ENCODE data around the gene SLC44A3.

The SLC44A3 gene

GRCh38 chr1:94801919-94802546, 18.1 kb upstream of the SLC44A3 start:
- no peak overlapping the region for H3K4me3 ChIP-seq (ENCODE audit: low read depth, low read length)

GRCh38 chr1:94803106-94803505, 17.1 kb upstream of the SLC44A3 start:
- no peak overlapping the region for H3K4me3 ChIP-seq (ENCODE audit: low read depth, low read length)

DNA sequence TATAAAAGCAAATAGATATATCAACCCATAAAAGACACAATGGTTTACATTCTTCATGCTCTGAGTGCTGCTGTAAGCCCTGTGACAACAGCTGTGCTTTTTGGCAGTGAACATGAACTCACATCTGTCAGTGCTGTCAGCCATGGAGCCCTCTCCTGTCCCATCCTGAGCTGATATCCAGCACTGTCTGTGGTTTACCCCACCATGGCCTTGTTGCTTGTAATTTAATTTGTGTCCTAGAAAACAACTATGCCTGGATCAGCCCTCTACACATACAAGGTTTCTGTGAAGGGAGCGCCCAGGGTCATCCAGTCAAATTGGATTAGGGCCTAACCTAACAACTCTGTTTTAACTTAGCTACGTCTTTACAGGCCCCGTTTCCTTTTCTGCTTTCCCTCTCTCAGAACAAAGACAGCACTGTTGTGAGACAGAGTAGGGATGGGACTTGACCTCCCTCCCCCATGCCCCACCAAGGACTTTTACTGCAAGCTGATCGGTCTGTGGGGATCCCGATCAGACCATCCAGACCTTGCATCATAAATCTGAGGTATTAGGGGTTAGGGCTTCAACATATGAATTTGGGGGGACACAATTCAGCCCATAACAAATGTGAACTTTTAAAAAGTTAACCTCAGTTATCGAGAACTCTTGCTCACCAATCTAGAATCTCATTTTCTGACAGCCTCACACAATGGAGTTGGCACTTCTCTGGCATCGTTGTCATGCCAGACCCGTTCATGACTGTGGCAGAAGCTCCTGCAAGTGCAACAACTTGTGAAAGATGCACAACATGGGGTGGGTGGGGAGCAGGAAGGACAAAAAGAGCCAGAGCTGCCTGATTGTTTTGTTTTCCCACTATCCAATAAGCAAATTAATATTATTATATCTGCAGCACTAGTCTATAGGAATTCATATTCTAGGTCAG, 16.4 kb upstream of the SLC44A3 start:
- H3K4me3 ChIP-seq (ENCODE audit: low read depth, low read length) = no peak overlapping the region

DNA sequence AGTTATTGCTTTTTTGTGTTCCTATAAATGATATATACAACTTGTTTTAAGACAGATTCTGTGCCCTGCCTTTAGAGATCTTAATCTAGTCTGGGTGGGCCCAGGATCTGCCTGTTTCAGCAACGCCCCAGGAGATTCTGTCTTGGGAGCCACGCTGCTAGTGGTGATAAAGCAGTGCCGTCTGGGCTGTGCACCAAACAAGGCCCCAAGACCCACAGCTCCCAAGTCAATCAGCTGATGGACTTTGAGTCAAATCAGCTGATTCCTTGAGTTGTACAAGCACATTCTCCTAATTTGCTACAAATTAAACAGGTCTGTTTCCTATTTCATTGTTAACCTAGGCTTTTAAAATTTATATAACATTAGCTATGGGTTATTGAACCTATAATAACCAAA, 15.7 kb upstream of the SLC44A3 start:
- no peak overlapping the region for H3K4me3 ChIP-seq (ENCODE audit: low read depth, low read length)

- H3K4me3 ChIP-seq (ENCODE audit: low read depth, low read length) = no peak overlapping the region
Observed at GRCh38 chr1:94805912-94806311, 14.2 kb upstream of the SLC44A3 start.

DNA sequence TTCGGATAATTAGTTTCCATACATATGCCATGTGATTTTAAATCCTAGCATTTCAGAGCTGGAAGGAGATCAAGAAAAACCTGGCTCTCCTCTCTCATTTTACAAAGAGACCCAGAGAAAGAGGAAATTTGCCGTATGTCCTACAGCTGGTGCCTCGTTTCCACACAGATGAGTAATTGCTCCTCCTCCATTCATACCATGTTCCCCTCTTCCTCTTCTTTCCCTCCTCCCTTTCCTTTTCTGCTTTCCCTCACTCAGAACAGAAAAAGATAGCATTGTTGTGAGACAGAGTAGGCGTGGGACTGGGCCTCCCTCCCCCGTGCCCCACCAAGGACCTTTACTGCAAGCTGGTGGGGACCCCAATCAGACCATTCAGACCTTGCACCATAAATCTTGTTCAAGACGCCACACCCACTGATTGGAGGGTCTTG, 13.7 kb upstream of the SLC44A3 start:
- H3K4me3 ChIP-seq (ENCODE audit: low read depth, low read length) = no peak overlapping the region

DNA sequence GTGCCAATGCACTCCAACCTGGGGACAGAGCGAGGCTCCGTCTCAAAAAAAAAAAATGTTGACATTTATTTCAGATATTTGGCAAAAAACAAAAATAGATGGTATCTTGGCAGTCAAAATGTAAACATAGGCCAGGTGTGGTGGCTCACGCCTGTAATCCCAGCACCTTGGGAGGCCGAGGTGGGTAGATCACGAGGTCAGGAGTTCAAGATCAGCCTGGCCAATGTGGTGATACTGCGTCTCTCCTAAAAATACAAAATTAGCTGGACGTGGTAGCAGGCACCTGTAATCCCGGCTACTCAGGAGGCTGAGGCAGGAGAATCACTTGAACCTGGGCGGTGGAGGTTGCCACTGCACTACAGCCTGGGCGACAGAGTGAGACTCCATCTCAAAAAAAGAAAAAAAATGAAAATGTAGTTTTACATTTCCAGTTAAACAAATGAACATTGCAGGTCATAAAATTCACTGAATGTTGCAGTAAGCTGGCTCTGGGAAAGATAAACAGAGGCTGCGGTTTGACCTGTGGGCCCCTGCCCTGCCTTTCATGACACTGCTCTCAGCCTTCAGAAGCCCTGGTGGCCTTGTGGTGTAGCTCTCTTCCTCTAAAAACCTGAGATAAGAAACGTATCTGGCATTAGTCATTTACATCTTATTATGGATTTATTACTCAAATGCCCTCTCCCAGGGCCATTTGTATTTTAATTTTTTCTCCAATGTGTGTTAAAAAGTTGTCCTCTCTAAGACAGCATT, 12.2 kb upstream of the SLC44A3 start:
- no peak overlapping the region for H3K4me3 ChIP-seq (ENCODE audit: low read depth, low read length)

DNA sequence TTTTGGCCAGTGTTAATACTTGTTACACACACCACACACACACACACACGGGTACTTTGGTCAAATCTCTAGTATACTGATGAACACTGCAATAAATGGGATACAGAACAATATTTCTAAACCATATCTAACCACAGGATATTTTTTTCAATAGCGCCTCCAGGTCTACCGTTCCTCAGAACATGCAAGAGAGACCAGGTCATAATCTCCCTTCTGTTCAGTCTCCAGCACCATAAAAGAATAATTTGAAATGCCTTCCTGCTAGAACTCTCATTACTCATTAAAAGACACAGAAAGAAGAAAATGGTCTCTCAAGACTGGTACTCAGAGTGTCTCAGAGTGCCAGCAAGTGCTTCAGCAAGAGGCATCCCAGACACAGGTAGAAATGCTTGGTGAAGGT, 11.5 kb upstream of the SLC44A3 start:
- H3K4me3 ChIP-seq (ENCODE audit: low read depth, low read length) = no peak overlapping the region

GRCh38 chr1:94812985-94813384, 7.2 kb upstream of the SLC44A3 start:
- H3K4me3 ChIP-seq (ENCODE audit: low read depth, low read length) = no peak overlapping the region

GRCh38 chr1:94816030-94816429, 4.1 kb upstream of the SLC44A3 start:
- H3K4me3 ChIP-seq (ENCODE audit: low read depth, low read length) = no peak overlapping the region

DNA sequence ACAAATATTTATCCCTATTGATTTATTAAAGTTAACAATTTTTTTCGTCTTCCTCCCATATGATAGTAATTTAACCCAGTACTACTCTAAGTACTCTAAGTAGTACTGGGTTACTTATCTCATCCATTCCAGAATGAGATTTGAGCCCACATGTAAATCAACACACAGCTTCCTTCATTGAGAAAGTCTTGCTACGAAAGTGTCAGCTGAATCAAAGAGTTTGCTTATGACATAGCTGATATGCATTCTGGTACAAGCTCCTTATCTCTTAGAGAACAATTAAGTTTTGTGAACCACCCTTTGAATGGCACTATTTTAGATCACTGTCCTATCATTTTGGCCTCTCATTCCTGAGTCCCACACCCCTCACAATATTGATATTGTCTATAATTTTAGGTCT, 2.4 kb upstream of the SLC44A3 start:
- H3K4me3 ChIP-seq (ENCODE audit: low read depth, low read length) = no peak overlapping the region

DNA sequence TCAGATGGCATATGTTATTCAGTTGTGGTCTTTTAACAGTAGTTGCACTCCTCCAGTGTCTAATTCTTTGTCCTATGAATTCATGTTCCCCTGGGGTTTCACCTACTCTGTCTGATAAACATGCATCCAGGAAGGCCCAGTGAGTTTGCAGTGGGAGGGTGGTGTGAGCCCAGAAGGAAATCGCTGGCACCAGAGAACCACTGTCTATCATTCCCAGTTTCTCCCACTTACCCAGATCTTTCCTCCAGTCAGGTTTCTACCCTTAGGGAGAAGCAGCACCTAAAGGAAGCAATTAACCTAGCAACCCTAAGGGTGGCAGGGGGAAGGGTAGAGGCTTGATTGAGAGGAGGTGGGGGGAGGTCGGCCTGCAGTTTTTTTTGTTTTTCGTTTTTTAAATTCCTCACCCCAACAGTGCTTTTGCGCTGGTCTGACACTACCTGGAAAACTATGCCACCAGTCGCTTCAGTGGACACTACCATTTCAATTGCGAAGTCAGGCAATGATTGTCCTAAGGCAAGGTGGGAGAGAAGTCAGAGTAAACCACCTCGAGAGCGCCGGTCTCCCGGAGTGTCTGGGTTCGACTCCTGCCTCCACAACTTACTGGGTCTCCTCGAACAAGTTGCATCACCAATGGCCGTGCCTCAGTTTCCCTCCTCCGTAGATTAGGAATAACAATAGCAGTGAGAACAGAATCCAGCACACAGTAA, 766 bp upstream of the SLC44A3 start:
- H3K4me3 ChIP-seq (ENCODE audit: low read depth, low read length) = peak overlapping the region; percentile 53

GRCh38 chr1:94820936-94821335, 779 bp downstream of the SLC44A3 start:
- H3K4me3 ChIP-seq (ENCODE audit: low read depth, low read length) = peak overlapping the region; percentile 53

DNA sequence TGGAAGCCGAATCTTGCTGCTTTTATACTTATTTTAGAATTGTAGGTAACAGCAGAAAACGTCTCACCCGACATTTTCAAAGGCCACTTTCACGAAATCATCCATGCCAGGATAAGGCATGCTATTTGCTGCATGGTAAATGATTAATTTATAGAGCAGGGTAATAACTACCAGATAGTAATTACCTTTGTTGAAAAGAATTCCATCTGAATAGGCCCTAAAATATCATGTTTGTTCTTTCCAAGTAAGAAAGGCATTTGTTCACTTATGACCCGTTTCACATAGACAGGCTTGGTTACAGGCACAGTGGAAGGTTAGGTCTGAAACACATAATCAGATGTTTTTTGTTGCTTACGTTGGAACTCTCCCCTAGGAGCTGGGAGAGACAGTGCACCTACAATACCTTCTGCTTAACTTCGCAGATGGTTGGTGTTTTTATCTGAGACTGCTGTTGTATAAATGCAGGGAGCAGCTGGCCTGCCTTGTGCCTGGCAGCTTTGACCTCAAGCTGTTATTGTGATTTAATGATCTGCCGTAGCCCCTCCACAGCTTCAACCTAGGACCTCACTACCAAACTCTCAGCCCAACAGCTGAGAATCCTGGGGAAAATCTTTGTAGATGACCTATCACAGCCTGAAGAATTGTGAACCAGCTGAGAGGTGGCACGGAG, 1.6 kb downstream of the SLC44A3 start:
- H3K4me3 ChIP-seq (ENCODE audit: low read depth, low read length) = no peak overlapping the region

DNA sequence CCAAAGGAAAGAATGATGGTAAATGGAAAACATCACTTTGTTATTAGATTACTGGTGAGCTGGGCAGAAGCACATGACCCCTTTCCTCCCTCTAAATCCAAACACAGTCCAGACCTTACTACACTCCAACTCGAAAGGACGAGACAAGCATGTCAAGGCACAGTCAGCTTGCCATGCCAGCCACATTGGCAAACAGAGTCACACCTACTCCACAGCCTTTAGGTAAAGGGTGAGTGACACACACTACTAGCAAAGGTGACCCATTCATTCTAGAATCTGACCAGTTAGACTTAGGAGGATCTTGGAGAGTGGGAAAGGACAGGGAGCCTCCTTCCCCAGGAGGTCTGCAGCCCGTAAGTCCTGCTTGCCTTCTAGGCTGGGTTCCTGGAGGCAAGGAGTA, 3.0 kb downstream of the SLC44A3 start:
- H3K4me3 ChIP-seq (ENCODE audit: low read depth, low read length) = no peak overlapping the region

DNA sequence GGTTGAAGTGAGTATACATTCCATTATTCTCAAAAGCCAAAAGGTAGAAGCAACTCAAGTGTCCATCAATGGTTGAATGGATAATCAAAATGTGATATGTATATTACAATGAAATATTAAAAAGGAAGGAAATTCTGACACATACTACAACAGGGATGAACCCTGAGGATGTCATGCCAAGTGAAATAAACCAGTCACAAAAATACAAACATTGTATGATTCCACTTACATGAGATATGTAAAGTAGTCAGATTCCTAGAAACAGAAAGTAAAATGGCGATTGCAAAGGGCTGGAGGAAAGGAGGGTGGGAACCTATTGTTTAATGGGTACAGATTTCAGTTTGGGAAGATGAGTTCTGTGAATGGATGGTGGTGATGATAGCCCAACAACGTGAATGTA, 5.8 kb downstream of the SLC44A3 start:
- no peak overlapping the region for H3K4me3 ChIP-seq (ENCODE audit: low read depth, low read length)

- H3K4me3 ChIP-seq (ENCODE audit: low read depth, low read length) = no peak overlapping the region
Observed at GRCh38 chr1:94827434-94827833, 7.3 kb downstream of the SLC44A3 start.

- H3K4me3 ChIP-seq (ENCODE audit: low read depth, low read length) = no peak overlapping the region
Observed at GRCh38 chr1:94828251-94828650, 8.1 kb downstream of the SLC44A3 start.

DNA sequence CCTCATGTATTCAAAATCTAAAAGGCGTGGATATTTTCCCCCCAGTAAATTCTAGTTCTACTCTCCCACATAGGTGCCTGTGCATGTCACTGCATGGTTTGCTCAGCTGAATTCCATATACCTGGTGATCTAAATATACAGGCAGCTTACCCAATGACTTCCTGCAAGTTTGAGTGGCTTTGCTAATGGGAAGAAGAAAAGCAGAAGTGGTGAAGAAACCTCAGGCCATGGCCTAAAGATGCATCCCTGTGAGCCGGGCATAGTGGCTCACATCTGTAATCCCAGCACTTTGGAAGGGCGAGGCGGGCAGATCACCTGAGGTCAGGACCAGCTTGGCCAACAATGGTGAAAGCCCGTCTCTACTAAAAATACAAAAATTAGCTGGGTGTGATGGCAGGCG, 11.5 kb downstream of the SLC44A3 start:
- no peak overlapping the region for H3K4me3 ChIP-seq (ENCODE audit: low read depth, low read length)

DNA sequence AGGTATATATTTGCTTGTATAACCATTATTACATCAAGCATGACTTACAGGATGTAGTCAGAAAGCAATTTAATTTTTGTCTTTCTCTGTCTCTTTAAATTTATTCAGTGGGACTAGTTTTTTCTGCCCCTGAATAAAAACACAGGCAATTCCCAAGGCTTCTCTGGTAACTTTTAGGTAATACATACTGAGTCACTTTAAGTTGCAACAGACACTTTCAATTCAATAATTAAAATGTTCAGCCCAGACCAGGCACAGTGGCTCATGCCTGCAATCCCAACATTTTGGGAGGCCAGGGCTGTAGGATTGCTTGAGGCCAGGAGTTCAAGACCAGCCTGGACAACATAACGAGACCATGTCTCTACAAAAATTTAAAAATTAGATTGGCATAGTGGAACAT, 12.3 kb downstream of the SLC44A3 start:
- no peak overlapping the region for H3K4me3 ChIP-seq (ENCODE audit: low read depth, low read length)
